H1 (cell line): ENCODE data around the gene RRP1B. TPM values are rescaled to one million over a fixed set of nuclear protein-coding genes. Genes with fewer than 3 reads are reported as not detected.

ENCODE experiments used
- NRF1 ChIP-seq: IDR thresholded peaks from 2 replicates; pipeline ENCODE4 v1.6.1; 2011; ENCODE audit warnings: mild to moderate bottlenecking, low read depth, low read length, improper control_type of control experiment
- polyA plus RNA-seq, 7 experiments: library from polyadenylated mRNA; depleted of rRNA in 3 of 7; stranded (reverse) in 5 of 7; unstranded in 2 of 7; fragments of >200 nt in 5 of 7; fragments of 200-250 nt in 2 of 7; gene quantifications; 1 replicate in 5 of 7; 2 replicates in 1 of 7; 4 replicates in 1 of 7; pipeline versions ENCODE4 v1.2.1 to v1.2.3, GENCODE V29; 2011 to 2013; ENCODE audit warnings: missing spikeins in 2 of 7, mixed read lengths in 2 of 7
- total RNA-seq: library from RNA; stranded (reverse); fragmentation: NEBNext Ultra II Directional; extraction: Animal tissue kit (Norgen Biotek cat#: 25700); gene quantifications from 2 replicates; pipeline ENCODE4 v1.2.1, GENCODE V29; 2021

The RRP1B gene
- total and polyA plus RNA-seq, 2 of the 8 experiments (the other 6 are each of a cell fraction or from before 2014, with no cell fraction given) = 25.8 to 97.3 TPM

DNA sequence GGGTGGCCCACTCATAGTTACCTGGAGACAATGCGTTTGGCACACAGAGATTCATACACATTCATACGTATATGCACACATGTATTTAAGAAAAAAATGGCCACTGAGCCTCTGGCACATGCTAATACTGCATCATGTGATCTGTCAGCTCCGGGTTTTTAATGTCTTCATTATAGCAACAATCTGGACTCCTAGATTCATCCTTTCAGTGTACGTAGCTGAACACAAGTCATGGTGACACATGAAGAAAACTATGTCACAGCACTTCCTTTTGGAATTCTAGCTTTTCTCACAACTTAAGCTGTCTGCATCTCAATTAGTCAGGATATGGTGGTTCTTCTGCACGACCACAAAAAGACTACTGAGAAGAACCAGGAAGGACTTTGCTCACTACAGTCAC is 24.7 kb upstream of the RRP1B start (continued):
- TF ChIP-seq NRF1 = no peak
